Muscle of leg (tissue), 11 donors: ENCODE measurements around the gene CAMTA1. TPM values are rescaled to one million over a fixed set of nuclear protein-coding genes. Genes with fewer than 3 reads are reported as not detected.

Experiments used
- DNase-seq: peaks from one replicate; pipeline ENCODE4 v3.0.0; 2013
- H3K27ac ChIP-seq: one replicate; pipeline ENCODE4 v1.5.1; 2013; ENCODE audit warnings: mild to moderate bottlenecking, low read length, control low read depth
- H3K27me3 ChIP-seq: one replicate; pipeline ENCODE4 v1.6.1; 2013; ENCODE audit warnings: low read length; ENCODE audit not compliant: control insufficient read depth, insufficient read depth
- H3K36me3 ChIP-seq: one replicate; pipeline ENCODE4 v1.6.1; 2013; ENCODE audit warnings: low read length; ENCODE audit not compliant: control insufficient read depth, insufficient read depth
- H3K4me1 ChIP-seq: one replicate; pipeline ENCODE4 v1.6.1; 2013; ENCODE audit warnings: low read length; ENCODE audit not compliant: control insufficient read depth, insufficient read depth
- H3K4me3 ChIP-seq: one replicate; pipeline ENCODE4 v1.5.1; 2013; ENCODE audit warnings: low read length, control low read depth
- H3K9me3 ChIP-seq: replicated peaks from 2 replicates; pipeline ENCODE4 v1.6.1; 2013; ENCODE audit warnings: low read depth, low read length; ENCODE audit not compliant: control insufficient read depth
- WGBS: methylation state at CpG from one replicate; pipeline ENCODE4 v1.1.5; 2013; ENCODE audit warnings: missing lambda C conversion rate; ENCODE audit not compliant: insufficient coverage; 5-methylcytosine and 5-hydroxymethylcytosine counted together
- polyA plus RNA-seq, 8 donors: library from polyadenylated mRNA; unstranded; fragments of 120-200 nt; gene quantifications; one replicate each; pipeline versions ENCODE4 v1.2.1 to v1.2.3, GENCODE V29; 2013; ENCODE audit warnings: inconsistent platforms in 1 of 8, low replicate concordance in 1 of 8; ENCODE audit not compliant: insufficient read length in 8 of 8, insufficient read depth in 1 of 8
- total RNA-seq: library from RNA; stranded (reverse); fragments of 120-200 nt; gene quantifications from one replicate; pipeline ENCODE4 v1.2.4, GENCODE V29; 2013

Gene CAMTA1
- total and polyA plus RNA-seq, 9 donors, result 36.4 to 56.4 (median 47.7) TPM

DNA sequence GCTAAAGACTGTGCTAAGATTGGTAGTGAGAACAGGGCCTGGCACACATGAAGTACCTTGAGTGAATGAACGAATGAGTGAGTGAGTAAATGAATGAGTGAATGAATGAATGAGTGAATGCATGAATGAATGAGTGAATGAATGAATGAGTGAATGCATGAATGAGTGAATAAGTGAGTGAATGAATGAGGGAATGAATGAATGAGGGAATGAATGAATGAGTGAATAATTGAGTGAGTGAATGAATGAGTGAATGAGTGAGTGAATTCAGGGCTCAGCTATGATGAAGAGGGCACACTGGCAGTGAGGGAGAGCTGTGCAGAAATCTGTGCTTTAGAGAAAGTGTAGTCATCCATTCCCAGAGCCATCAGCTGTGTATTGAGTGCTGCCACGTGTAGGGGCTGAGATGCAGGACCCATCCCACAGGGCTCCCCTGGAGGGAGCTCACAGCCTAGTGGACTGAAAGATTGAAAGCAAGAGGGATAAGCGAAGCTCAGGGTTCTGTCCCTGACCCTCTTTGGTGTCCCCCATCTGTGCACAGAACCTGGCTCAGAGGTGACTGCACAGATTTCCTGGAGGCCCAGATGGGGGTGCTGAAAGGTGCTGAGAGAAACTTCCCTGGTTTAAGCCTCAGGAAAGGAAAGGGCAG, 767.9 kb downstream of the CAMTA1 start:
- H3K36me3 ChIP-seq, result no peaks in the 10 kb centered on the region
- peaks cover 37% of the 10 kb centered on the region for H3K4me1 ChIP-seq
- DNase-seq, result no peak
- no peaks in the 10 kb centered on the region for H3K27me3 ChIP-seq
- H3K27ac ChIP-seq, result no peak overlapping the region
- peaks cover 3% of the 10 kb centered on the region for H3K9me3 ChIP-seq
- 65% methylated on average over 2 of the region's 3 CpGs for WGBS
- no peak overlapping the region for H3K4me3 ChIP-seq

DNA sequence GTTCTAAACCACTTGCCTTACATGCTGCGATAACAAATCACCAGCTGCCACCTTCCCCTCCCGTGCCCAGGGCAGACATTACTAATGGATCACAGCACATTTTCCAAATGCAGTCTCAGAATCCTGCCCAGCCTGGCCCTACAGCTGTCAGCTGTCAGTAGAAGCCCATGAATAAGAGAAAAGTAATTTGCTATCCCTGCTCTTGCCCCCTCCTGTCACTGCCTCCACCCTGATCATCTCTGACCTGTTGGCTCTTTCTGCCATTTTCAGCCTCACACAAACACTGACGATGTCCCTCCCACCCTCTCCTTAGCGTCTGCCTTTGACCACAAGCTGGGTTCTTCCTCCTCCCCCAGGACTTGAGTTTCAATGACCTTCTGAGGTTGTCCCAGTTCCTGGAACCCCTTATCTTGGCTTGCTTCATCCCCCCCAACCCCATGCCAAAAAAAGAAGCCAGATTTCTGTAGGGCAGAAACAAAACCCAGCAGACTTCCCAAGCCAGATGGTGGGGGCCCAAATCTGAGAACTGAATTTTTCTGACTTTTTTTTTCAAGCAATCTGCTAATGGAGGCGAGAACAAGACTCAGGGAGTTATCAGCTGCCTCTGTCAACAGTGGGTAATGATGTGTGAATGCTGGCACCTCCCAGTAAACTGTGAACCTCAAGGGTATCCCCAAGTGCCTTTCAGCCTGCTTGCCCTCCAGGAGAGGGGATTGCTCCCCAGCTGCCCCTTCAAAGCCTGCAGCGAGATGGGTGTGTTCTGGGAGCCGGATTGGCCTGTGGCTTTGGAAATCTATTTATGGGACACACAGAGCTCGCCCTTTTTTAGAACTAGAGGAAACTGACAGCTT, 769.4 kb downstream of the CAMTA1 start:
- peaks cover 37% of the 10 kb centered on the region for H3K4me1 ChIP-seq
- no peaks in the 10 kb centered on the region for H3K36me3 ChIP-seq
- 58% methylated on average over 7 of the region's 8 CpGs for WGBS
- H3K27ac ChIP-seq, result no peak overlapping the region
- H3K9me3 ChIP-seq, result peaks cover 3% of the 10 kb centered on the region
- no peak overlapping the region for H3K4me3 ChIP-seq
- no peaks in the 10 kb centered on the region for H3K27me3 ChIP-seq
- peak; percentile 42 for DNase-seq

DNA sequence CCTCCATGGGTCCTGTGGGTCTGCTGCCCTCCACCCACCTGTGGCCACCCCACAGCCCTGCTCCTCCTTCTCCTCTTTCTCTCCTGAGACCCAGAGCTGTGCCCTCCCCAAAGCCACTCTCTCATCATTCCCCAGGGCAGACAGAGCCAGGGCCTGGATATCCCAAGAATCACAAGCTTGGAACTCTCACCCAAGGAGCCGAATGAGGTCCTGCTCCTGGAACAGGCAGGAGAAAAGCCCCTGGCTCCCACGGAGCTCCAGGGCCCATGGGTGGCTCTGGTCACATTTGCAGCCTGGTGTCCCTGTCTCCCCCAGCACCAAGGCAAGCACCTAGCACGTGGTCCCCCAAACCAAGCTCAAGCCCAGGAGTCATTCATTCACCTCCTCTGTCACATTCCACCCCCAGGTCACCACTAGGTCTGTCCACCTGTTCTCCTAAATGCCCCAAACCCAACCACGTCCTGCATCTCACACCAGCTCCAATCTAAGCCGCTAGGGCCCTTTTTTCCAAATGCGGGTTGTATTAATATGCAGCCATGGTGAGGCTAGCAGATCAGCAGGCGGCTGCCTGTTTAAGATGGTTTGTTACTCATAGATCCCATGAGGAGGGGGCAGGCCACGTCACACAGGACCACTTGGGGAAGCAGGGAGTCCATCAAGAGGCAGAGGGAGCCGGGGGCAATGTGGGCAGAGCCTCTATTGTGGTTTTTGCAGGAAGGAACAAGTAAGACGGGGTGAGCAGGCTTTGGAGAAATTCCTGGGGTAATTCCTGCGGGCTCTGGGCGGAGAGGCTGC, 770.3 kb downstream of the CAMTA1 start:
- Histone ChIP-seq H3K9me3 (peaks cover 3% of the 10 kb centered on the region), H3K27ac (no peak overlapping the region), H3K36me3 (no peaks in the 10 kb centered on the region), H3K4me1 (peaks cover 28% of the 10 kb centered on the region), H3K27me3 (no peaks in the 10 kb centered on the region), H3K4me3 (no peak overlapping the region)
- 79% methylated on average over 9 of the region's 12 CpGs for WGBS
- no peak for DNase-seq

DNA sequence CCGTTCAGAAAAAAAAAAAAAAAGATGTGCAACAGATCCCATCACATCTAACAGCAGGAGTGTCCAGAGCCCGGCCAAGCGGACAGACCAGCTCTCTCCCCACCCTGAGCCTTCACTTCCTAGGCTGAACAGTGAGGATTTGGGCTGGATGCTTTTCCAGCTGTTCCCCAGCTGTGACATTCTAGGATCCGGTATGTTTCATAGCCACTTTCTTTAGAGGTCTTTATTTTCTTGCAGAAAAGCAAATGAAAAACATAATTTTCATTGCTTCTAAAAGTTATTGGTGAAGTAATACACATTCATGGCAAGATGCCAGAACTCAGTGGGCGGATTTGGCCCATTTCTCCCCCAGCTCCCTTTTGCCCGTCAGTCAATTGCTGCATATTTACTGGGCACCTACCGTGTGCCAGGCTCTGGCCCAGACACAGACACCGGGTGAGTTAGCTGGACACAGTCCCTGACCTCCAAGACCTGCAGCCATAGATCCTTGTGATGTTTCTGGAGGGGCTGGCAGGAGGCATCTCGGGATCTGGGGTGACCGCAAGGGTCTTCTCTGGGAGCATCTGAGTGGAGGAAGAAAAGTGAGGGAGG, 772.1 kb downstream of the CAMTA1 start:
- Histone ChIP-seq H3K9me3 (peaks cover 3% of the 10 kb centered on the region), H3K27me3 (no peaks in the 10 kb centered on the region), H3K36me3 (no peaks in the 10 kb centered on the region), H3K4me3 (no peak overlapping the region), H3K27ac (no peak overlapping the region), H3K4me1 (peaks cover 18% of the 10 kb centered on the region)
- WGBS, result 30% methylated on average over 2 of the region's 10 CpGs
- peak; percentile 85 for DNase-seq

DNA sequence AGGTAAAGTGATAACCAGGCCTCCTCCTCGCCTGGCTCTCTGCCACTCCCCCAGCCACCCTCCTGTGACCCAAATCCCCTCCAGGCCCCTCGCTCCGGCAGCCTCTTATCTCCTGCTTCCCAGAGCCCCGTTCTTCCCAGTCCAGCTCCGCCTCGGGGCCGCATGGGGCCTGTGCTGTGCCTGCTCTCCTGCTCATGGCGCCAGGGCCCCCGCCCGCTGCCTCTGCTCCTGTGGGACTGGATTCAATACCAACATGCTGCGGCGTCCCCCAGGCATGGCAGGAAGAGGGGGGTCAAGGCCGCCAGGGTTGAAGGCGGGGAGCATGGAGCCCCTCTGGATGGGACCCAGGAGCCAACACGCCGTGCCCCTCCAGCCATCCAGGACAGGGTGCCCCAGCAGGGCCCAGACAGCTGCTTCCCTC, 772.8 kb downstream of the CAMTA1 start:
- 55% methylated on average over 14 of the region's 16 CpGs for WGBS
- H3K27ac ChIP-seq, result no peak overlapping the region

DNA sequence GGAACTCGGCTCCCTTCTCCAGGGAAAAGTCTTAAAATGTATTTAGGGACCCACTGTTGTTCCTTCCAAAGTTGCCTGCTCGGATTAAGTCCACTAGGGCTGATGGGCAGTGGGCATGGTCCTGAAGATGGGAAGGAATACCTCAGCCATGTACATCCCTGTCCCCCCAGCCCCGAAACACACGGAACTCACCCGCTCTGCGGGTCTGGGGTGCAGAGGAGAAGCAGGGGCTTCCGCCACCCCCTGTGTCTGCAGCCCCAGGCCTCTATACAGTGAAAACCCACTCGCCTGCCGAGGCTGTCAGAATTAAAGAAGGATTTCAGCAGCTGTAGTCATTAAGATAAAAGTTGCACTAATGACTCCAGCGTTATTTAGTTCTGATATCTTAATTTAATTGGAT, 773.2 kb downstream of the CAMTA1 start:
- Histone ChIP-seq H3K36me3 (no peaks in the 10 kb centered on the region), H3K4me1 (peaks cover 14% of the 10 kb centered on the region), H3K4me3 (no peak overlapping the region), H3K27me3 (no peaks in the 10 kb centered on the region), H3K27ac (no peak overlapping the region), H3K9me3 (peaks cover 3% of the 10 kb centered on the region)
- DNase-seq, result no peak
- WGBS, result 100% methylated on average over 3 of the region's 10 CpGs

More for the DNA sequence above, 772.8 kb downstream of the CAMTA1 start:
- Histone ChIP-seq H3K4me3 (no peak overlapping the region), H3K36me3 (no peaks in the 10 kb centered on the region), H3K9me3 (peaks cover 3% of the 10 kb centered on the region), H3K4me1 (peaks cover 14% of the 10 kb centered on the region), H3K27me3 (no peaks in the 10 kb centered on the region)
- no peak for DNase-seq

DNA sequence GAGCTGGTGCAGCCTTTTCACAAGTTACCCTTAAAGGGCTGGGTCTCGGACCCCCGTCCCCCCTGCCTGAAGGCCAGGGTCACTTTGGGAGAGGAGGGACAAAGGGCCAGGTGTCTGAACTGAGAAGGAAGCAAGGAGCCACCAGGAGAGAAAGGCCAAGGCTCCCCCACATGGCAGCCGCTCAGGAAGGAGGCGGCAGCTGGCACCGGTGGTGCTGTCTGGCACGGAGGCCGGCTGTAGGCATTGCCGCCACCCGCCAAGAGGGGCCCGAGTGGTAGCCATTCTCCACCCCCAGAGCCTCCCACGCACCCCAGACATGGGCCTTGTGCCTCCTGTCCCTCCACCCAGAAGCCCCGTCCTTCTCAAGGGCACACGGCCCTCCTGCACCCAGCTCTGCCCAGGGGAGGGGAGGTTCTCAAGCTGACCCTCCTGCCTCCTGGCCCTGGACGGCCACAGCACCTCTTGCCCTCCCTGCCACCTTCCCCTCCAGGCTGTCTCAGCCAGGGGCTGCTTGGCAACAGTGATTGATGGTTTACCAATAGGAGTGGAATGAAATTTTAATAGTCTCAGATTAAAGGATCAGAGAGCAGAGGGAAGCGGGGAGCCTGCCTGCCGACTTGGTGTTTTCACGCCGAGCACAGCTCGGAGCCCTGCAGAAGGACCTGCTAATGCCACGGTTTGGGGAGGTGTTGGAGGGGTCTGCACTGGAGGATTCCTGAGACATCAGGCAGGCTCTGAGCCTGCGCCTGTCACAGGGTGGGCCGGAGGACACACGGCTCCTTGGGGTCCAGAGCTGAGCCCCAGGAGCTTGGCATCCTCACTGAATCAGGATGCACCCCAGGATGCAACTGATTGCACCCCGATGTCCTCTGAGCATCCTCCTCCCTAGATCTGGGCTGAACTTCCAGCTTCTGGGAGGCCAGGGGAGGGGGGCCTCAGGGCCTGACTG, 773.9 kb downstream of the CAMTA1 start:
- DNase-seq, result no peak
- Histone ChIP-seq H3K4me1 (peaks cover 14% of the 10 kb centered on the region), H3K36me3 (no peaks in the 10 kb centered on the region), H3K27me3 (no peaks in the 10 kb centered on the region), H3K9me3 (peaks cover under 1% of the 10 kb centered on the region), H3K4me3 (no peak overlapping the region), H3K27ac (no peak overlapping the region)
- 73% methylated on average over 19 of the region's 24 CpGs for WGBS

DNA sequence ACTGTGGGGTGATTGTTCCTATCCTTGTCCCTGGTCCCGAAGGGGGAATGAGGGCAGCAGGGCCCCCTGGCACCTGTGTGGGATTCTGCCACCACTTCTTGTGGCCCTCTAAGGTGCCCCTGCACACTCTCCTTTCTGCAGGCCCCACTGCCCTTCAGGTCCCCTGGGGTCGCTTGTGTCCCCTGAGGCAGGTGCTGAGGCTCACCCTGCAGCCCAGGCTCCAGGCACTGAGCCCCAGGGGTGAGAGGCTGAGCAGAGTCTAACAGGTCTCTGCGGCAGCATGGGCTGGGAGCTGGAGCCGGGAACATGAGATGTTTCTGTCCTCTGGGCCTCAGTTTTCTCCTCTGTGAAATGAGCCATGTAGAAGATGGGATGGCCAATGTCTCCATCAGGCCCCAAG, 774.9 kb downstream of the CAMTA1 start:
- Histone ChIP-seq H3K27ac (no peak overlapping the region), H3K9me3 (no peaks in the 10 kb centered on the region), H3K4me3 (no peak overlapping the region), H3K4me1 (peaks cover 12% of the 10 kb centered on the region), H3K36me3 (no peaks in the 10 kb centered on the region), H3K27me3 (no peaks in the 10 kb centered on the region)
- DNase-seq, result no peak
- WGBS, result 100% methylated on average over 3 of the region's 4 CpGs

DNA sequence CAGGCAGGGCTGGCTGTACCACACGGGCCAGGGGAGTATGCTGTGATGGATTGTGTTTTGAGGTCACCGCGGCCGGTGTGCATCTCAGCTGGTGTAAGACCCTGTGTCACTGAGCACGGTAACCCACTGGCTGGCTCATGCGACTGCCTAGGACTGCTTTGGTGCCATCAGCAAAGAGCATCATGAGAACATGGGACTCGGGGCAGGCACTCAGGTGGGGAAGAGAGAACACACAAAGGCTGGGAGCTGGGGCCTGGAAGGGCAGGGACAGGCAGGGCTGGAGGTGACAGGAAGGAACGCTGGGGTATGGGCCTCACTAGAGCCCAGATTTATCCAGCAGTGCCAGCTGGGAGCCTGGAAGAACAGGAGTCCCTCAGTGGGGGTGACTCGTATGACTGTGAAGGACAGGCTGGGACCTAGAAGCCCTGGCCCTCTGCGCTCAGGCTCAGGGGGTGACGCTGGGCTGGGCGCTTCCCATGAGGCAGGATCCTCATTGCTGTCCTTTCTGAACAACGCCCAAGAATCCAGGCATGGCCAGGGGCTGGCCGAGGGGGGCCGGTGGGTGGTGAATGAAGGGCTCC, 775.4 kb downstream of the CAMTA1 start:
- H3K27ac ChIP-seq, result no peak overlapping the region
- H3K4me1 ChIP-seq, result peaks cover 12% of the 10 kb centered on the region
- no peaks in the 10 kb centered on the region for H3K36me3 ChIP-seq
- no peaks in the 10 kb centered on the region for H3K27me3 ChIP-seq
- no peak overlapping the region for H3K4me3 ChIP-seq
- DNase-seq, result no peak
- no peaks in the 10 kb centered on the region for H3K9me3 ChIP-seq
- WGBS, result 93% methylated on average over 15 of the region's 15 CpGs
